ENCODE data around the gene SCART1. TPM values are rescaled to one million over a fixed set of nuclear protein-coding genes. Genes with fewer than 3 reads are reported as not detected.

SCART1 gene
- 0.67 and 0.71 TPM in 2 replicates for polyA plus RNA-seq

DNA sequence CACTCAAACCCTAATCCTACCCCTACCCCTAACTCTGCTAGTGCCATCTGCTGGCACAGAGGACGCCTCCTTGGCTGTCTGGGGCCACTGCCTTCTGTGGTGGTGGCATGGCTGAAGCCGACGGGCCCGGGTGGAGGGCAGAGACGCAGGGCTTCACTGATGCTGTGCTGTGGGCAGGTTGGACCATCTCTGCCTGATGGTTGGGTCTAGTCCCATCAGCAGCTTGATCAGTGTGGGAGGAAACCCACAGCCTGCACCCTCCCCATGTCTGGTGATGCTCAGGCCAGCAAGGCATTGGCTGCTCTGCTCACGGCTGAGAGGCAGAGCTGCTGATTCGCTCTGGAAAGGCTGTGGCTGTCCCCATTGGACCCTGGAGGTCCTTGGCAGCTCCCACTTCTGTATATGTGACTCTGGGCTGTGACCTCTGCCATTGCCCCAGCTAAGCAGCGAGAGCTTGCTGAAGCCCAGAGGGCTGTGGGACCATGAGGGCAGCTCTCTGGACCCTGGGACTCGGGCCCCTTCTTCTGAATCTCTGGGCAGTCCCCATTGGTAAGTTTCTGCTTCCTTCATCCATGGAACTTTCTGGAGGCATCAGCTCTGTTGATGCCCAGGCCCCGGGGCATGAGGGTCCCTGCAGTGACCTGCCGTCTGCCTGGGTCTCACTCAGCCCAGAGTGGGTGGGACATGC is at the start of gene SCART1:
Gene SCART1, plus strand, starts transcription at position 430 of the 688 bp plus-strand sequence. Its CDS starts 53 bp downstream, at position 483.

DNA sequence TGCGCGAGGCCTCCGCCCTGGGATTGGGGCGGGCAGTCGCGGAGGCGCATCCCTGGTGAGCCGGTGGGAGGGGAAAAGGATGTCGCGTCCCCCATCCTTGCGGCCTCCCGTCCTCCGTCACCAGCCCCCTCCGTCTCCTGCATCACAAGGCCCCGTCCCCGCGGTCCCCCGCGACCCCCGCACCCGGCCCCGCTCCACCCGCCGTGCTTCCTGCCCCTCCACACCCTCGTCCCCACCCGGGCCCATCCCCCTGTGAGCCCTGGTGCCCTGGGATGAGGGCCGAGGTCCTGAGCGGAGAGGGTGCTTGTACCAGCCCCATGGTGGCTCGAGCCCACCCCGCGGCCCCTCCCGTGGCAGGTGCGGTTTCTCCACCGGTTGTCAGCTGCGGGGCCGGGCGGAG is 29.1 kb upstream of the SCART1 start, which contains the start of gene SPRN:
Gene SPRN, minus strand, starts transcription at position 25 of the 400 bp plus-strand sequence. CDS start 944 bp downstream, outside the sequence.

Other genes starting within 250 kb of the SCART1 start
- not detected in 2 replicates for gene UTF1, start 223.7 kb upstream of the SCART1 start, polyA plus RNA-seq
- gene VENTX, start 216.1 kb upstream of the SCART1 start, polyA plus RNA-seq: not detected in 2 replicates
- 0.11 TPM in 1 of 2 replicates, not detected in the other for gene ADAM8, start 177.1 kb upstream of the SCART1 start, polyA plus RNA-seq
- gene TUBGCP2, start 145.1 kb upstream of the SCART1 start, polyA plus RNA-seq: 31.8 and 40.5 TPM in 2 replicates
- 9.9 and 13.8 TPM in 2 replicates for gene ZNF511, start 145.0 kb upstream of the SCART1 start, polyA plus RNA-seq
- gene CALY, start 117.0 kb upstream of the SCART1 start, polyA plus RNA-seq: 5.7 and 13.9 TPM in 2 replicates
- not detected in 2 replicates for gene PRAP1, start 106.6 kb upstream of the SCART1 start, polyA plus RNA-seq
- gene FUOM, start 95.9 kb upstream of the SCART1 start, polyA plus RNA-seq: 2.3 TPM in 1 of 2 replicates, not detected in the other
- gene ECHS1, start 80.6 kb upstream of the SCART1 start, polyA plus RNA-seq: 107 and 126 TPM in 2 replicates
- 0.81 and 5.3 TPM in 2 replicates for gene PAOX, start 74.7 kb upstream of the SCART1 start, polyA plus RNA-seq
- gene MTG1, start 59.8 kb upstream of the SCART1 start, polyA plus RNA-seq: 8.0 and 17.7 TPM in 2 replicates
- 0.51 and 0.73 TPM in 2 replicates for gene SPRN, start 29.3 kb upstream of the SCART1 start, polyA plus RNA-seq
- gene CYP2E1, start 73.4 kb downstream of the SCART1 start, polyA plus RNA-seq: 22.2 and 23.8 TPM in 2 replicates
- 17.1 and 17.3 TPM in 2 replicates for gene SYCE1, start 111.6 kb downstream of the SCART1 start, polyA plus RNA-seq
- not detected in 2 replicates for gene FRG2B, start 172.8 kb downstream of the SCART1 start, polyA plus RNA-seq

All from Purkinje cell (primary cell).